SJSA1 (cell line): ENCODE measurements around the gene ZRSR2. TPM values are rescaled to one million over a fixed set of nuclear protein-coding genes. Genes with fewer than 3 reads are reported as not detected.

Experiments used
- DNase-seq, 2 experiments: peaks; one replicate each; pipeline ENCODE4 v3.0.0-alpha.2; 2015 to 2020; ENCODE audit warnings: low spot score in 2 of 2, low read depth in 1 of 2
- H3K27ac ChIP-seq: fragments of 250-450 bp; sonication (Bioruptor Pico); 2 replicates; pipeline ENCODE4 v1.5.1; 2020; ENCODE audit warnings: mild to moderate bottlenecking, moderate library complexity
- H3K27me3 ChIP-seq: fragments of 250-450 bp; sonication (Bioruptor Pico); replicated peaks from 2 replicates; pipeline ENCODE4 v1.5.1; 2020; ENCODE audit warnings: mild to moderate bottlenecking, moderate library complexity
- H3K36me3 ChIP-seq: fragments of 250-450 bp; sonication (Bioruptor Pico); 2 replicates; pipeline ENCODE4 v1.5.1; 2020; ENCODE audit warnings: mild to moderate bottlenecking
- H3K4me1 ChIP-seq: fragments of 250-450 bp; sonication (Bioruptor Pico); replicated peaks from 2 replicates; pipeline ENCODE4 v1.6.1; 2021; ENCODE audit warnings: mild to moderate bottlenecking
- H3K4me3 ChIP-seq: fragments of 250-450 bp; sonication (Bioruptor Pico); 2 replicates; pipeline ENCODE4 v1.5.1; 2020; ENCODE audit warnings: mild to moderate bottlenecking
- H3K9me3 ChIP-seq: fragments of 250-450 bp; sonication (Bioruptor Pico); replicated peaks from 2 replicates; pipeline ENCODE4 v1.5.1; 2020; ENCODE audit warnings: mild to moderate bottlenecking
- total RNA-seq: library from RNA; depleted of rRNA; stranded (reverse); fragments of >200 nt; shearing (Covaris generic); gene quantifications from 2 replicates; pipeline ENCODE4 v1.2.3, GENCODE V29; 2014; rRNA removed

The ZRSR2 gene
- total RNA-seq, 1 experiment from 2014 or later = 4.2 TPM

DNA sequence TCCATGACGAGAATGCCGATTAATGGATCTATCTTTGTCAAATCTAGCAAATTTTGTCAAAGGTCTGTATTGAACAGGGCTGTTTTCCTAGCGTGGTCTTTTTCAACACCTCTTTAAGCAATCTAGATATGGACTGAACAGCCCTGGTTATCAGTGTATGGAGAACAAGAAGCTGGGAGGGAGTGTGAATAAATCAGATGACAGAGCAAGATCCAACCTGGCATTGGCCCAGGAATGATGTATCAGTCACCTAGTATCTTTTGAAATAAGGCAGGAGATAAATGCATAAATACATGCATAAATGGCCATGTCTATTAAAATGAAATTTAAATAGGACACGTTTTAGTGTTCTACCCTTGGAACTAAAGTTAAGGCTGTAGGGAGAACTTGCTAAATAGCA, 80.0 kb downstream of the ZRSR2 start:
- Histone ChIP-seq H3K4me3 (no peak overlapping the region), H3K36me3 (no peaks in the 10 kb centered on the region), H3K27ac (no peak overlapping the region), H3K9me3 (no peaks in the 10 kb centered on the region), H3K4me1 (no peaks in the 10 kb centered on the region), H3K27me3 (no peaks in the 10 kb centered on the region)
- DNase-seq = no peak

Other genes starting within 250 kb of the ZRSR2 start
- 0.08 TPM in 1 of 2 replicates, not detected in the other for gene ACE2, start 189.5 kb upstream of the ZRSR2 start, total RNA-seq
- gene CLTRN, start 125.7 kb upstream of the ZRSR2 start, total RNA-seq = not detected in 2 replicates
- 4.6 and 7.4 TPM in 2 replicates for gene CA5B, start 52.2 kb upstream of the ZRSR2 start, total RNA-seq
- gene AP1S2, start 64.3 kb downstream of the ZRSR2 start, total RNA-seq = 208 and 223 TPM in 2 replicates